Activated CD4-positive, alpha-beta memory T cell treated with anti-CD3 and anti-CD28 coated beads for 36 hours (primary cell): ENCODE results near the gene SNRPD2. TPM values are rescaled to one million over a fixed set of nuclear protein-coding genes. Genes with fewer than 3 reads are reported as not detected.

Experiments
- CTCF ChIA-PET: fragments of 350-600 bp; sonication (Branson Sonifier 250); formaldehyde crosslinking; loops from one replicate; lab custom pipeline; 2021; ENCODE audit warnings: antibody characterized with exemption, inconsistent platforms; lab: Charles Lee
- POLR2A ChIA-PET: fragments of 350-600 bp; sonication (Branson Sonifier 250); formaldehyde crosslinking; loops from one replicate; lab custom pipeline; 2021; ENCODE audit warnings: antibody characterized with exemption; lab: Charles Lee
- DNase-seq: peaks from one replicate; pipeline ENCODE4 v3.0.0-alpha.2; 2020
- H3K27ac Mint-ChIP-seq: one replicate; pipeline ENCODE4 v1.8.0; 2021; ENCODE audit warnings: mixed read lengths
- H3K27me3 Mint-ChIP-seq: one replicate; pipeline ENCODE4 v1.8.0; 2021; ENCODE audit warnings: mixed read lengths
- H3K36me3 Mint-ChIP-seq: one replicate; pipeline ENCODE4 v1.8.0; 2021; ENCODE audit warnings: mixed read lengths
- H3K4me1 Mint-ChIP-seq: one replicate; pipeline ENCODE4 v1.8.0; 2021; ENCODE audit warnings: low read depth, mixed read lengths
- H3K4me3 Mint-ChIP-seq: one replicate; pipeline ENCODE4 v1.8.0; 2021; ENCODE audit warnings: mild to moderate bottlenecking, mixed read lengths
- H3K9me3 Mint-ChIP-seq: one replicate; pipeline ENCODE4 v1.8.0; 2021; ENCODE audit warnings: mixed read lengths
- intact Hi-C: fragments of 100-400 bp; cut with micrococcal nuclease; formaldehyde crosslinking; loops from one replicate; pipeline ENCODE4 v1.15.1; 2023
- total RNA-seq, 2 experiments: library from RNA; stranded (reverse); gene quantifications; one replicate each; pipeline ENCODE4 v1.2.3, GENCODE V29; 2021

SNRPD2 gene
- total RNA-seq, 2 experiments from 2014 or later = 789 TPM

- DNase-seq = no peak
- intact Hi-C loops = no loop called here
- peaks cover 3% of the 10 kb centered on the region for H3K27me3 Mint-ChIP-seq
- CTCF ChIA-PET = no interaction called here
- POLR2A ChIA-PET = no interaction called here
- H3K4me1 Mint-ChIP-seq = no peaks in the 10 kb centered on the region
- no peak overlapping the region for H3K4me3 Mint-ChIP-seq
- no peaks in the 10 kb centered on the region for H3K36me3 Mint-ChIP-seq
- H3K27ac Mint-ChIP-seq = no peak overlapping the region
- H3K9me3 Mint-ChIP-seq = no peaks in the 10 kb centered on the region
These were observed 36.7 kb downstream of the SNRPD2 start for GRCh38 chr19:45655073-45655472.

GRCh38 chr19:45653634-45654033 lies 38.1 kb downstream of the SNRPD2 start:
- Mint-ChIP-seq H3K4me3 (no peak overlapping the region), H3K4me1 (no peaks in the 10 kb centered on the region), H3K27ac (no peak overlapping the region), H3K36me3 (no peaks in the 10 kb centered on the region), H3K27me3 (no peaks in the 10 kb centered on the region), H3K9me3 (no peaks in the 10 kb centered on the region)
- intact Hi-C loops = no loop called here
- ChIA-PET POLR2A (no interaction called here), CTCF (no interaction called here)
- DNase-seq = no peak

- ChIA-PET CTCF (interaction anchor here (0.7 to 1.6 kb wide), 4 partner anchors 8 to 42 kb away, joined by 3 to 5 read pairs (median 3); partner anchors contain the start of gene QPCTL), POLR2A (interaction anchor here (0.6 kb wide), 1 partner anchor 128 kb away, joined by 3 read pairs; no protein-coding TSS in a partner anchor)
- H3K27me3 Mint-ChIP-seq = no peaks in the 10 kb centered on the region
- peaks cover 8% of the 10 kb centered on the region for H3K4me1 Mint-ChIP-seq
- H3K9me3 Mint-ChIP-seq = no peaks in the 10 kb centered on the region
- H3K36me3 Mint-ChIP-seq = no peaks in the 10 kb centered on the region
- intact Hi-C loops = no loop called here
- H3K27ac Mint-ChIP-seq = no peak overlapping the region
- H3K4me3 Mint-ChIP-seq = no peak overlapping the region
- no peak for DNase-seq
These were observed 41.0 kb downstream of the SNRPD2 start for GRCh38 chr19:45650722-45651121.

GRCh38 chr19:45646345-45646698 lies 45.4 kb downstream of the SNRPD2 start:
- Mint-ChIP-seq H3K4me1 (peaks cover 35% of the 10 kb centered on the region), H3K36me3 (peaks cover under 1% of the 10 kb centered on the region), H3K27ac (peak overlapping the region; percentile 74), H3K4me3 (peak overlapping the region; percentile 81), H3K9me3 (no peaks in the 10 kb centered on the region), H3K27me3 (no peaks in the 10 kb centered on the region)
- DNase-seq = no peak
- intact Hi-C loops = no loop called here
- ChIA-PET POLR2A (interaction anchor here (0.6 to 1.4 kb wide), 6 partner anchors 23 to 1536 kb away, joined by 3 to 5 read pairs (median 4); no protein-coding TSS in a partner anchor), CTCF (interaction anchor here (1.0 to 4.8 kb wide), 6 partner anchors 17 to 207 kb away, joined by 3 to 27 read pairs (median 9); no protein-coding TSS in a partner anchor)

- H3K27ac Mint-ChIP-seq = peak overlapping the region; percentile 74
- peaks cover 5% of the 10 kb centered on the region for H3K36me3 Mint-ChIP-seq
- peak overlapping the region; percentile 81 for H3K4me3 Mint-ChIP-seq
- peaks cover 40% of the 10 kb centered on the region for H3K4me1 Mint-ChIP-seq
- H3K27me3 Mint-ChIP-seq = no peaks in the 10 kb centered on the region
- POLR2A ChIA-PET = interaction anchor here (0.6 to 1.4 kb wide), 9 partner anchors 23 to 1536 kb away, joined by 3 to 5 read pairs (median 4); partner anchors contain the start of gene QPCTL
- intact Hi-C loops = loop anchor here (1.0 kb wide), 1 partner anchor 32 kb away; no protein-coding TSS in a partner anchor
- CTCF ChIA-PET = interaction anchor here (0.6 to 4.8 kb wide), 9 partner anchors 11 to 206 kb away, joined by 3 to 27 read pairs (median 5); partner anchors contain the start of gene QPCTL
- H3K9me3 Mint-ChIP-seq = no peaks in the 10 kb centered on the region
- DNase-seq = peak; percentile 92
These were observed 46.0 kb downstream of the SNRPD2 start for GRCh38 chr19:45645631-45646344.

GRCh38 chr19:45645068-45645630 lies 46.6 kb downstream of the SNRPD2 start:
- peaks cover 7% of the 10 kb centered on the region for H3K36me3 Mint-ChIP-seq
- no peaks in the 10 kb centered on the region for H3K27me3 Mint-ChIP-seq
- ChIA-PET CTCF (interaction anchor here (0.6 to 4.8 kb wide), 9 partner anchors 11 to 206 kb away, joined by 3 to 27 read pairs (median 5); partner anchors contain the start of gene QPCTL), POLR2A (interaction anchor here (0.7 to 1.4 kb wide), 6 partner anchors 24 to 176 kb away, joined by 3 to 5 read pairs (median 4); partner anchors contain the start of gene QPCTL)
- peak overlapping the region; percentile 81 for H3K4me3 Mint-ChIP-seq
- no peaks in the 10 kb centered on the region for H3K9me3 Mint-ChIP-seq
- no peak for DNase-seq
- peaks cover 43% of the 10 kb centered on the region for H3K4me1 Mint-ChIP-seq
- intact Hi-C loops = loop anchor here (1.0 kb wide), 1 partner anchor 32 kb away; no protein-coding TSS in a partner anchor
- H3K27ac Mint-ChIP-seq = no peak overlapping the region

GRCh38 chr19:45643927-45644771 lies 47.6 kb downstream of the SNRPD2 start:
- H3K9me3 Mint-ChIP-seq = no peaks in the 10 kb centered on the region
- no peaks in the 10 kb centered on the region for H3K27me3 Mint-ChIP-seq
- POLR2A ChIA-PET = interaction anchor here (1.0 to 3.5 kb wide), 4 partner anchors 29 to 138 kb away, joined by 3 to 54 read pairs (median 4); no protein-coding TSS in a partner anchor
- intact Hi-C loops = loop anchor here (1.0 to 2.0 kb wide), 2 partner anchors 23 to 219 kb away; no protein-coding TSS in a partner anchor
- no peak for DNase-seq
- H3K4me3 Mint-ChIP-seq = peak overlapping the region; percentile 71
- H3K36me3 Mint-ChIP-seq = peaks cover 7% of the 10 kb centered on the region
- H3K4me1 Mint-ChIP-seq = peaks cover 46% of the 10 kb centered on the region
- peak overlapping the region; percentile 97 for H3K27ac Mint-ChIP-seq
- CTCF ChIA-PET = interaction anchor here (0.7 to 4.8 kb wide), 12 partner anchors 12 to 166 kb away, joined by 3 to 58 read pairs (median 4); no protein-coding TSS in a partner anchor

- Mint-ChIP-seq H3K36me3 (peaks cover 14% of the 10 kb centered on the region), H3K4me1 (peaks cover 52% of the 10 kb centered on the region), H3K4me3 (peak overlapping the region; percentile 71), H3K9me3 (no peaks in the 10 kb centered on the region), H3K27ac (peak overlapping the region; percentile 97), H3K27me3 (no peaks in the 10 kb centered on the region)
- ChIA-PET POLR2A (interaction anchor here (0.6 to 3.5 kb wide), 12 partner anchors 12 to 204 kb away, joined by 3 to 54 read pairs (median 6); partner anchors contain the start of genes GIPR, QPCTL and SNRPD2), CTCF (interaction anchor here (0.7 to 4.8 kb wide), 23 partner anchors 8 to 203 kb away, joined by 3 to 58 read pairs (median 5); partner anchors contain the start of genes FOSB, GIPR, QPCTL and SNRPD2)
- intact Hi-C loops = loop anchor here (1.0 to 2.0 kb wide), 2 partner anchors 24 to 218 kb away; no protein-coding TSS in a partner anchor
- peak; percentile 97 for DNase-seq
These were observed 48.5 kb downstream of the SNRPD2 start for GRCh38 chr19:45643024-45643926.

GRCh38 chr19:45641274-45642105 lies 50.3 kb downstream of the SNRPD2 start:
- H3K27me3 Mint-ChIP-seq = no peaks in the 10 kb centered on the region
- H3K4me1 Mint-ChIP-seq = peaks cover 50% of the 10 kb centered on the region
- H3K4me3 Mint-ChIP-seq = peak overlapping the region; percentile 90
- peaks cover 23% of the 10 kb centered on the region for H3K36me3 Mint-ChIP-seq
- DNase-seq = peak; percentile 96
- intact Hi-C loops = loop anchor here (1.0 to 2.0 kb wide), 10 partner anchors 11 to 217 kb away; partner anchors contain the start of genes OPA3, QPCTL and VASP
- H3K9me3 Mint-ChIP-seq = no peaks in the 10 kb centered on the region
- peak overlapping the region; percentile 97 for H3K27ac Mint-ChIP-seq
- ChIA-PET POLR2A (interaction anchor here (0.7 to 3.5 kb wide), 21 partner anchors 7 to 174 kb away, joined by 3 to 54 read pairs (median 5); partner anchors contain the start of genes FOSB, GIPR, QPCTL and SIX5), CTCF (interaction anchor here (0.6 to 4.8 kb wide), 27 partner anchors 9 to 173 kb away, joined by 3 to 58 read pairs (median 6); partner anchors contain the start of genes FOSB, GIPR, QPCTL and SNRPD2)
